H1 (cell line): ENCODE data around the gene LRRFIP1. TPM values are rescaled to one million over a fixed set of nuclear protein-coding genes. Genes with fewer than 3 reads are reported as not detected.
A peak's percentile ranks its signal among the peaks of the same experiment; 100 is the strongest.

ENCODE experiments used
- CTCF ChIA-PET: fragments of 300-600 bp; sonication (Branson Sonifier 250); formaldehyde crosslinking; loops from one replicate; lab custom pipeline; 2021; ENCODE audit not compliant: partially characterized antibody; lab: Charles Lee
- POLR2A ChIA-PET: fragments of 300-600 bp; sonication (Branson Sonifier 250); formaldehyde crosslinking; loops from one replicate; lab custom pipeline; 2021; ENCODE audit warnings: inconsistent platforms; ENCODE audit not compliant: partially characterized antibody; lab: Charles Lee
- DNase-seq, 2 experiments: peaks; one replicate each; pipeline versions ENCODE4 v3.0.0 to v3.0.0-alpha.2; 2010 to 2022; ENCODE audit warnings: low spot score in 2 of 2, low read depth in 1 of 2, mixed read lengths in 1 of 2
- FAIRE-seq: peaks from 2 replicates; lab custom pipeline; 2011; peaks lifted over from hg19 to GRCh38; lab: Jason Lieb, UNC
- H2AFZ ChIP-seq: 2 replicates; pipeline ENCODE4 v1.8.1; 2012; ENCODE audit warnings: low read length, inconsistent platforms
- H2AK5ac ChIP-seq: 2 replicates; pipeline ENCODE4 v1.6.1; 2013; ENCODE audit warnings: low read depth, low read length
- H2BK120ac ChIP-seq: replicated peaks from 2 replicates; pipeline ENCODE3; 2013; ENCODE audit warnings: low read depth, low read length, inconsistent platforms
- H2BK12ac ChIP-seq: 2 replicates; pipeline ENCODE4 v1.6.1; 2013; ENCODE audit warnings: low read depth, low read length
- H2BK15ac ChIP-seq: 2 replicates; pipeline ENCODE4 v1.6.1; 2013; ENCODE audit warnings: low read length
- H2BK20ac ChIP-seq: 2 replicates; pipeline ENCODE4 v1.6.1; 2013; ENCODE audit warnings: low read length
- H2BK5ac ChIP-seq: 2 replicates; pipeline ENCODE4 v1.6.1; 2013; ENCODE audit warnings: low read depth, low read length
- H3K14ac ChIP-seq: 2 replicates; pipeline ENCODE4 v1.6.1; 2013; ENCODE audit warnings: inconsistent platforms; ENCODE audit not compliant: insufficient read length
- H3K18ac ChIP-seq: 2 replicates; pipeline ENCODE4 v1.6.1; 2013; ENCODE audit warnings: low read length; ENCODE audit errors: extremely low read depth
- H3K23ac ChIP-seq: 2 replicates; pipeline ENCODE4 v1.6.1; 2013; ENCODE audit warnings: inconsistent platforms; ENCODE audit not compliant: insufficient read length
- H3K23me2 ChIP-seq: 2 replicates; pipeline ENCODE4 v1.6.1; 2013; ENCODE audit warnings: low read depth, low read length
- H3K27ac ChIP-seq: 2 replicates; pipeline ENCODE4 v1.6.1; 2011; ENCODE audit warnings: low read depth, low read length, inconsistent platforms
- H3K27me3 ChIP-seq, 4 experiments: replicated peaks in 1 of 4; 1 replicate in 1 of 4; 2 replicates in 3 of 4; pipeline versions ENCODE4 v1.6.1 to v1.8.1; 2011 to 2013; ENCODE audit warnings: low read length in 3 of 4, mild to moderate bottlenecking in 3 of 4, inconsistent platforms in 2 of 4, mixed read lengths in 2 of 4, moderate library complexity in 1 of 4; ENCODE audit not compliant: control insufficient read depth in 3 of 4, insufficient read depth in 3 of 4; ENCODE audit errors: extremely low read depth in 1 of 4
- H3K36me3 ChIP-seq, 4 experiments: 2 replicates each; pipeline versions ENCODE4 v1.6.1 to v1.8.1; 2011 to 2013; ENCODE audit warnings: mild to moderate bottlenecking in 4 of 4, low read length in 3 of 4, moderate library complexity in 2 of 4, control low read depth in 1 of 4, inconsistent platforms in 1 of 4; ENCODE audit not compliant: insufficient read depth in 4 of 4, control insufficient read depth in 2 of 4
- H3K4ac ChIP-seq: replicated peaks from 2 replicates; pipeline ENCODE3; 2013; ENCODE audit warnings: low read length, low read depth, mixed read lengths, inconsistent platforms; ENCODE audit not compliant: insufficient read length
- H3K4me1 ChIP-seq, 4 experiments: replicated peaks in 1 of 4; 1 replicate in 1 of 4; 2 replicates in 3 of 4; pipeline versions ENCODE4 v1.6.1 to v1.8.1; 2011 to 2013; ENCODE audit warnings: low read length in 3 of 4, inconsistent platforms in 2 of 4, mixed read lengths in 1 of 4; ENCODE audit not compliant: insufficient read depth in 4 of 4, control insufficient read depth in 3 of 4
- H3K4me2 ChIP-seq, 2 experiments: 2 replicates each; pipeline versions ENCODE4 v1.6.1 to v1.8.1; 2011 to 2013; ENCODE audit warnings: low read depth in 2 of 2, low read length in 2 of 2, control low read depth in 1 of 2, inconsistent platforms in 1 of 2, mild to moderate bottlenecking in 1 of 2; ENCODE audit not compliant: insufficient read depth in 1 of 2
- H3K4me3 ChIP-seq, 4 experiments: fragments of 200-600, 300-600 bp in 1 of 4; sonication (generic), shearing (Covaris generic), sonication (Bioruptor Twin) in 1 of 4; 2 replicates each; pipeline versions ENCODE4 v1.5.1 to v1.8.1; 2011 to 2016; ENCODE audit warnings: low read length in 4 of 4, low read depth in 3 of 4, control low read depth in 2 of 4, inconsistent platforms in 2 of 4, mild to moderate bottlenecking in 2 of 4, mixed read lengths in 1 of 4, moderate library complexity in 1 of 4; ENCODE audit not compliant: insufficient read depth in 2 of 4; ENCODE audit errors: extremely low read depth in 1 of 4
- H3K56ac ChIP-seq: replicated peaks from 2 replicates; pipeline ENCODE3; 2013; ENCODE audit warnings: low read depth, mild to moderate bottlenecking, mixed read lengths, low read length, inconsistent platforms; ENCODE audit not compliant: insufficient read length
- H3K79me1 ChIP-seq: 2 replicates; pipeline ENCODE4 v1.6.1; 2013; ENCODE audit warnings: low read depth, low read length, control low read depth
- H3K79me2 ChIP-seq, 2 experiments: 2 replicates each; pipeline versions ENCODE4 v1.6.1 to v1.8.1; 2012 to 2013; ENCODE audit warnings: low read length in 2 of 2, mild to moderate bottlenecking in 2 of 2, inconsistent platforms in 1 of 2; ENCODE audit not compliant: insufficient read depth in 2 of 2, control insufficient read depth in 1 of 2
- H3K9ac ChIP-seq, 4 experiments: replicated peaks in 1 of 4; 1 replicate in 1 of 4; 2 replicates in 3 of 4; pipeline versions ENCODE4 v1.6.1 to v1.8.1; 2011 to 2013; ENCODE audit warnings: low read depth in 3 of 4, low read length in 3 of 4, control low read depth in 2 of 4, mild to moderate bottlenecking in 2 of 4, moderate library complexity in 2 of 4, inconsistent platforms in 1 of 4; ENCODE audit errors: extremely low read depth in 1 of 4
- H3K9me3 ChIP-seq, 2 experiments: 2 replicates each; pipeline versions ENCODE4 v1.6.1 to v1.8.1; 2012 to 2013; ENCODE audit warnings: mild to moderate bottlenecking in 2 of 2, moderate library complexity in 2 of 2, control low read depth in 1 of 2, inconsistent platforms in 1 of 2, low read depth in 1 of 2, low read length in 1 of 2, mixed read lengths in 1 of 2; ENCODE audit not compliant: insufficient read depth in 2 of 2
- H4K20me1 ChIP-seq, 2 experiments: replicated peaks in 1 of 2; 2 replicates each; pipeline versions ENCODE3 to v1.8.1; 2011 to 2013; ENCODE audit warnings: inconsistent platforms in 2 of 2, low read length in 2 of 2, mild to moderate bottlenecking in 1 of 2; ENCODE audit not compliant: insufficient read depth in 2 of 2, control insufficient read depth in 1 of 2
- H4K5ac ChIP-seq: 2 replicates; pipeline ENCODE4 v1.6.1; 2013; ENCODE audit warnings: low read length, low read depth, mixed read lengths, inconsistent platforms; ENCODE audit not compliant: insufficient read length
- H4K8ac ChIP-seq: 2 replicates; pipeline ENCODE4 v1.8.0; 2013; ENCODE audit warnings: mild to moderate bottlenecking, moderate library complexity, low read length, inconsistent platforms; ENCODE audit not compliant: insufficient read depth; ENCODE audit errors: extremely low read depth
- H4K91ac ChIP-seq: replicated peaks from 2 replicates; pipeline ENCODE3; 2013; ENCODE audit warnings: low read length, mixed read lengths, inconsistent platforms; ENCODE audit not compliant: insufficient read length
- GTF2F1 ChIP-seq: IDR thresholded peaks from 2 replicates; pipeline ENCODE4 v1.6.1; 2012; ENCODE audit warnings: low read depth, low read length, improper control_type of control experiment, borderline replicate concordance
- POU5F1 ChIP-seq: IDR thresholded peaks from 2 replicates; pipeline ENCODE4 v1.6.1; 2011; ENCODE audit warnings: low read depth, mild to moderate bottlenecking, low read length, moderate library complexity
- RAD21 ChIP-seq, 2 experiments: IDR thresholded peaks in 1 of 2; conservative IDR thresholded peaks in 1 of 2; 2 replicates each; pipeline ENCODE4 v1.6.1; 2011; ENCODE audit warnings: low read depth in 2 of 2, low read length in 2 of 2, improper control_type of control experiment in 1 of 2, inconsistent platforms in 1 of 2, mild to moderate bottlenecking in 1 of 2, moderate library complexity in 1 of 2
- TCF12 ChIP-seq: IDR thresholded peaks from 2 replicates; pipeline ENCODE4 v1.6.1; 2011; ENCODE audit warnings: low read depth, mild to moderate bottlenecking, low read length
- YY1 ChIP-seq: IDR thresholded peaks from 2 replicates; pipeline ENCODE4 v1.6.1; 2011; ENCODE audit warnings: low read depth, mild to moderate bottlenecking, low read length
- WGBS, 2 experiments: shearing (Covaris generic) in 1 of 2; methylation state at CpG; one replicate each; pipeline versions ENCODE4 v1.1.6 to v1.1.7; 2013 to 2015; ENCODE audit warnings: low lambda C conversion rate in 2 of 2, mixed read lengths in 2 of 2, inconsistent platforms in 1 of 2, low coverage in 1 of 2, missing lambda C conversion rate in 1 of 2; ENCODE audit not compliant: insufficient replicate concordance in 2 of 2, insufficient coverage in 1 of 2, insufficient read length in 1 of 2; ENCODE audit errors: extremely low coverage in 1 of 2, missing lambda C conversion rate in 1 of 2; 5-methylcytosine and 5-hydroxymethylcytosine counted together
- polyA plus RNA-seq, 7 experiments: library from polyadenylated mRNA; depleted of rRNA in 3 of 7; stranded (reverse) in 5 of 7; unstranded in 2 of 7; fragments of >200 nt in 5 of 7; fragments of 200-250 nt in 2 of 7; gene quantifications; 1 replicate in 5 of 7; 2 replicates in 1 of 7; 4 replicates in 1 of 7; pipeline versions ENCODE4 v1.2.1 to v1.2.3, GENCODE V29; 2011 to 2013; ENCODE audit warnings: missing spikeins in 2 of 7, mixed read lengths in 2 of 7
- total RNA-seq: library from RNA; stranded (reverse); fragmentation: NEBNext Ultra II Directional; extraction: Animal tissue kit (Norgen Biotek cat#: 25700); gene quantifications from 2 replicates; pipeline ENCODE4 v1.2.1, GENCODE V29; 2021

The LRRFIP1 gene
- total and polyA plus RNA-seq, 2 of the 8 experiments (the other 6 are each of a cell fraction or from before 2014, with no cell fraction given): 12.1 to 75.8 TPM

GRCh38 chr2:237612527-237613357, 14.6 kb upstream of the LRRFIP1 start:
- H4K8ac ChIP-seq: no peak overlapping the region
- H3K4me2 ChIP-seq: no peak overlapping the region
- H3K23ac ChIP-seq: no peak overlapping the region
- H3K36me3 ChIP-seq: no peaks in the 10 kb centered on the region
- no peak overlapping the region for H3K56ac ChIP-seq
- no peaks in the 10 kb centered on the region for H3K79me1 ChIP-seq
- FAIRE-seq: no peak
- no peaks in the 10 kb centered on the region; a peak in 1 of 7 replicates for H3K27me3 ChIP-seq
- WGBS, 2 experiments: 87% methylated on average over 10 of the region's 10 CpGs; no CpG with 5 or more reads in 1 of the 2 experiments
- no peak overlapping the region for H3K27ac ChIP-seq
- H3K79me2 ChIP-seq: no peaks in the 10 kb centered on the region
- peak overlapping the region; percentile 88; the same call in 1 of the 2 replicates for H2AK5ac ChIP-seq
- peak overlapping the region; percentile 79 for H4K5ac ChIP-seq
- H3K18ac ChIP-seq: peak overlapping the region; percentile 93; the same call in 1 of the 2 replicates
- H3K23me2 ChIP-seq: no peaks in the 10 kb centered on the region
- peak overlapping the region; percentile 97 for H2BK20ac ChIP-seq
- ChIA-PET POLR2A (interaction anchor here (0.8 to 6.3 kb wide), 8 partner anchors 8 to 79 kb away, joined by 3 to 51 read pairs (median 18); partner anchors contain the start of genes LRRFIP1 and RAB17), CTCF (interaction anchor here (0.7 to 4.4 kb wide), 13 partner anchors 11 to 112 kb away, joined by 3 to 63 read pairs (median 6); no protein-coding TSS in a partner anchor)
- H2BK12ac ChIP-seq: peak overlapping the region; percentile 86
- peaks cover 9 to 21% (median 17%) of the 10 kb centered on the region in 4 experiments for H3K4me1 ChIP-seq
- H2BK15ac ChIP-seq: peak overlapping the region; percentile 25; the same call in 1 of the 2 replicates
- H3K9ac ChIP-seq: no peak overlapping the region; a peak in 1 of 7 replicates
- no peaks in the 10 kb centered on the region for H4K20me1 ChIP-seq
- H3K4ac ChIP-seq: peak overlapping the region; percentile 92
- peak overlapping the region; percentile 97 for H2BK5ac ChIP-seq
- H3K4me3 ChIP-seq: no peak overlapping the region
- H3K14ac ChIP-seq: no peak overlapping the region
- peak overlapping the region; percentile 99 for H2BK120ac ChIP-seq
- DNase-seq: no peak
- peak overlapping the region; percentile 99 for H4K91ac ChIP-seq
- H2AFZ ChIP-seq: no peak overlapping the region
- H3K9me3 ChIP-seq: no peaks in the 10 kb centered on the region
- TF ChIP-seq RAD21 (IDR thresholded peaks at IDR 0.05 in 1 of 2, conservative IDR thresholded peaks at IDR 0.05 in 1 of 2; ENCODE audit: low read depth in 2 of 2, low read length in 2 of 2) (no peak), YY1 (no peak), POU5F1 (no peak), TCF12 (no peak), GTF2F1 (no peak)
